GM06990 (cell line): ENCODE measurements around the gene PRIMA1.

Experiments
- DNase-seq: peaks from one replicate; pipeline ENCODE4 v3.0.0-alpha.2; 2011; ENCODE audit not compliant: insufficient read length; ENCODE audit errors: extremely low read depth
- H3K27me3 ChIP-seq: replicated peaks from 2 replicates; pipeline ENCODE4 v1.6.0; 2011; ENCODE audit warnings: low read length; ENCODE audit not compliant: control insufficient read depth, insufficient read depth
- H3K36me3 ChIP-seq: 2 replicates; pipeline ENCODE4 v1.5.1; 2011; ENCODE audit warnings: low read length; ENCODE audit not compliant: control insufficient read depth, insufficient read depth
- H3K4me3 ChIP-seq: replicated peaks from 2 replicates; pipeline ENCODE4 v1.5.1; 2011; ENCODE audit warnings: low read depth, mild to moderate bottlenecking, control low read depth, low read length
- CTCF ChIP-seq: IDR thresholded peaks from 2 replicates; pipeline ENCODE4 v1.5.1; 2011; ENCODE audit warnings: low read length, control low read depth, mild to moderate bottlenecking, inconsistent platforms; ENCODE audit not compliant: insufficient read depth, poor library complexity, severe bottlenecking

The PRIMA1 gene

DNA sequence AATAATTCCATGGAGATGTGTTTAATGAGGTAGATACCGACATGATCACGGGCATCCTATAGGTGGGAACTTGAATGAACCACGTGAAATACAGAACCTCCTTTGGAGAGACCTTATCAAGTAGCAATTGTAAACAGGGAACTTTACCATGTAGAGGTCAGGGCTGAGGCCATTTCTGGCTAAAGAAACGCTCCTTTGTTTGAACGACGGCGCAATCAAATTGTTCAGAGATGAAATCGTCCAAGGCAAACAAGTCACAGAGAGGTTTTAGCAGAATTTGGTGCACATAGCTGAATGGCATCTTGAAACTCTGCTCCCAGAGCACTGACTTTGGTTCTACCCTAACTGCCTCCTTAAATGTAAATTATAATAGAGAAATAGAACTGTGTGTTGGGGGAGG lies 9.8 kb downstream of the PRIMA1 start:
- Histone ChIP-seq H3K4me3 (no peak overlapping the region), H3K36me3 (no peaks in the 10 kb centered on the region), H3K27me3 (no peaks in the 10 kb centered on the region)
- TF ChIP-seq CTCF: no peak
- no peak for DNase-seq

GRCh38 chr14:93775744-93776143 lies 12.5 kb downstream of the PRIMA1 start:
- no peak for TF ChIP-seq CTCF
- Histone ChIP-seq H3K36me3 (no peaks in the 10 kb centered on the region), H3K27me3 (no peaks in the 10 kb centered on the region; the same call in 1 of the 2 replicates), H3K4me3 (no peak overlapping the region)
- DNase-seq: no peak

DNA sequence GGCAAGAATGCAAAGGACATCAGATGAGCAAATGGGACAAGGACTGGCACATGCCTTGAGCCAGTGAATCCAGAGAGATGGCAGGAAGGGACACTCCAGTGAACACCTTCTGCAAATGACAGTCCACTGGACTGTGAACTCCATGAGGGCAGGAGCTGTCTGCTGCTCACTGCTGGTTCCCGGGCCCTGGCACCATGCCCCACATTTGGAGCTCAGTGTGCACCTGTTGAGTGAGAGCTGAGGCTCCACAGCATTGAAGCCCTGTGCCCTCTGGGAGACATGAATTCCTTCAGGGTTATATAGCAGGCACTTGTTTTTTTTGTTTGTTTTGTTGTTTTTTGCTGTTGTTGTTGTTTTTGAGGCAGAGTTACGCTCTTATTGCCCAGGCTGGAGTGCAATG lies 13.1 kb downstream of the PRIMA1 start:
- no peak for TF ChIP-seq CTCF
- no peak for DNase-seq

DNA sequence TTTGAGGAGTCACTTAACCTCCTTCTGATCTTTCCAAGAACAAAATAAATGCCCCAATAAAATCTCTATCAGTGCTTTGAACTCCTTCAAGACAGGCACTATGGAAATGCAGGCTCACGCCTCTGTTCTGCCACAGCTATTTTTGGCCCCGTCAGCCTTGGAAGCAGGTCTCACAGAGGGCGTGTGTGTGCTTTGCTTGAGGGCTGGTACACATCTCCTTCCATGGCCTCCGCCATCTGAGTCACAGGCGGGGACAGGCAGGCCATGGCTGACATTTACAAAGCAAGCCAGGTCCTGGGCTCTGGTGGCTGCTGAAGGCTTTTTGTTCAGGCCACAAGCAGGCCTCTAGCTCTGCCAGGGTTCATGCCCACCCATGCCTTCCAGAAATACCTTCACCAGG lies 16.0 kb downstream of the PRIMA1 start:
- peaks cover 1% of the 10 kb centered on the region; the same call in 1 of the 2 replicates for H3K27me3 ChIP-seq
- no peak overlapping the region for H3K4me3 ChIP-seq
- no peak for DNase-seq
- H3K36me3 ChIP-seq: no peaks in the 10 kb centered on the region
- TF ChIP-seq CTCF: no peak

More for the DNA sequence above, 13.1 kb downstream of the PRIMA1 start:
- Histone ChIP-seq H3K36me3 (no peaks in the 10 kb centered on the region), H3K27me3 (no peaks in the 10 kb centered on the region; the same call in 1 of the 2 replicates), H3K4me3 (no peak overlapping the region)

- Histone ChIP-seq H3K4me3 (no peak overlapping the region), H3K27me3 (peaks cover 4% of the 10 kb centered on the region; the same call in 1 of the 2 replicates), H3K36me3 (no peaks in the 10 kb centered on the region)
- no peak for DNase-seq
- TF ChIP-seq CTCF: no peak
Observed at GRCh38 chr14:93765970-93766369, 22.3 kb downstream of the PRIMA1 start.

- H3K4me3 ChIP-seq: no peak overlapping the region
- no peaks in the 10 kb centered on the region for H3K36me3 ChIP-seq
- TF ChIP-seq CTCF: no peak
- DNase-seq: no peak
- H3K27me3 ChIP-seq: peaks cover 4% of the 10 kb centered on the region; the same call in 1 of the 2 replicates
Observed at GRCh38 chr14:93765155-93765554, 23.1 kb downstream of the PRIMA1 start.
